ENCODE measurements around the gene PNMA6F. TPM values are rescaled to one million over a fixed set of nuclear protein-coding genes. Genes with fewer than 3 reads are reported as not detected.
A peak's percentile ranks its signal among the peaks of the same experiment; 100 is the strongest.

Gene PNMA6F
- total RNA-seq, 6 experiments from 2014 or later, result not detected

GRCh38 chrX:153318811-153319210 lies 2.8 kb downstream of the PNMA6F start:
- Histone ChIP-seq H3K9me3 (no peaks in the 10 kb centered on the region), H3K27ac (no peak overlapping the region), H3K36me3 (no peaks in the 10 kb centered on the region), H3K4me1 (no peaks in the 10 kb centered on the region), H3K27me3 (no peaks in the 10 kb centered on the region), H3K4me3 (no peak overlapping the region)
- intact Hi-C loops (cut with DNase I), result no loop called here
- ATAC-seq, result no peak
- no peak for DNase-seq
- WGBS (ENCODE audit: insufficient coverage, low coverage, low lambda C conversion rate, missing lambda C conversion rate), result no CpG with 5 or more reads among the region's 7 CpGs
- TF ChIP-seq POLR2A (IDR thresholded peaks at IDR 0.05), result no peak
- no peak for TF ChIP-seq CTCF (IDR thresholded peaks at IDR 0.05)

DNA sequence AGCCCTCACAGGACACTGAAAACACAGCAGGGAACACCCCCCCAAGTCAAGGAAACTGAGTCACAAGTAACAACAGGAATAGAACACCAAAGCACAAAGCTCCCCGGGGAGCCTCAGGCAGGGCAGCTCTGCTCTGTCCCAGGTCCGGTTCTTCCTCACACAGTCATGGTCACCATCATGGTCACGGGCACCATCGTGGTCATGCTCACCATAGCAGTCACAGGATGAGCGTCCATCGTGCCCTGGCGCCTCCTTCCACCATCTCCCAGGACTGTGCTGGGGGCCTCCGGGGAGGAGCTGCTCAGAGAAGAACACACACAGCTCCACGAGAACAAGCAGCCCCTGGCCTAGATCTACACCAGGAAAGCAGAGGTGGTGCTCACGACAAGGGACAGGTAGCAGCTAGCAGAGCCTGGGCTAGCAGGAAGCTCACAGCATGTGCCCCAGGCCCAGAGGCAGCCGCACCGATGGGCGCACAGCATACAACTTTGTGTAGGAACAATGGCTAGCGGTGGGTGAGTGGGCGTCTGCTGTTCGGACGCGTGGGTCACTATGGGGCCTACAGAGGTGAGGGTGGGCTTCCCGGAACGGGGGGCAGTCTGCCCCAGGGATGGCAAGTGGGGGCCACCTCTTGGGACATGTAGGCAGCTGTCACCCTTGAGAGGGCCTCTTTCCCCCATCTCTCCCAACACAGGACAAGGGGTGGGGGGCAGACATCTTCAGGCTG lies 3.4 kb downstream of the PNMA6F start:
- DNase-seq, result no peak
- 93% methylated on average over 3 of the region's 20 CpGs for WGBS (ENCODE audit: insufficient coverage, low coverage, low lambda C conversion rate, missing lambda C conversion rate)
- no peak overlapping the region for H3K27ac ChIP-seq
- no peaks in the 10 kb centered on the region for H3K9me3 ChIP-seq
- no peaks in the 10 kb centered on the region for H3K27me3 ChIP-seq
- H3K4me1 ChIP-seq, result no peaks in the 10 kb centered on the region
- TF ChIP-seq CTCF (IDR thresholded peaks at IDR 0.05), result no peak
- no peak for TF ChIP-seq POLR2A (IDR thresholded peaks at IDR 0.05)
- intact Hi-C loops (cut with DNase I), result no loop called here
- H3K36me3 ChIP-seq, result no peaks in the 10 kb centered on the region
- ATAC-seq, result no peak
- no peak overlapping the region for H3K4me3 ChIP-seq

DNA sequence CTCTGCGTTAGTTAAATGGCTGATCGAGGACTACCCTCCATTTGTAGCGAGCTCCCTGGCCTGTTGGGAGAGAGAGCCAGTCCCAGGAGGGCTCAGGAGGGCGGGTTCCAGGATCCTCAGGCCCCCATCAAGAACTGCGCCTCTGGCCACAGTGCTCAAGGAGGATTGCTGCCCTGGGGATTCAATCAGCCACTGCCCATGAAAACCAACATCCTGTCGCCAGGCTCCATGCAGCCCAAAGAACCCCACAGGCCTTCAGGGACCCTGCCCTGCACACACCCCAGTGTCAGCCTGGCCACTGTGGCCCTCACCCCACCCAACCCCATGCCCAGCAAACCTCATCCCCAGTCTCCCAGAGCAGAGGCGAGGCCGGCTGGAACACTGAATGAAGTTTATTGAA lies 4.3 kb downstream of the PNMA6F start:
- intact Hi-C loops (cut with DNase I), result no loop called here
- whole genome bisulfite sequencing (ENCODE audit: insufficient coverage, low coverage, low lambda C conversion rate, missing lambda C conversion rate), result no CpG with 5 or more reads among the region's 8 CpGs
- Histone ChIP-seq H3K36me3 (no peaks in the 10 kb centered on the region), H3K27me3 (no peaks in the 10 kb centered on the region), H3K4me3 (no peak overlapping the region), H3K4me1 (no peaks in the 10 kb centered on the region), H3K9me3 (no peaks in the 10 kb centered on the region), H3K27ac (no peak overlapping the region)
- ATAC-seq (no peak), DNase-seq (no peak)
- TF ChIP-seq CTCF (IDR thresholded peaks at IDR 0.05) (no peak), POLR2A (IDR thresholded peaks at IDR 0.05) (no peak)

GRCh38 chrX:153312842-153313241 lies 8.7 kb downstream of the PNMA6F start:
- WGBS (ENCODE audit: insufficient coverage, low coverage, low lambda C conversion rate, missing lambda C conversion rate), result no CpG with 5 or more reads among the region's 1 CpG
- no peak for TF ChIP-seq POLR2A (IDR thresholded peaks at IDR 0.05)
- no peak for TF ChIP-seq CTCF (IDR thresholded peaks at IDR 0.05)

More at GRCh38 chrX:153312842-153313241, 8.7 kb downstream of the PNMA6F start:
- intact Hi-C loops (cut with DNase I), result no loop called here
- Histone ChIP-seq H3K9me3 (no peaks in the 10 kb centered on the region), H3K27ac (no peak overlapping the region), H3K36me3 (no peaks in the 10 kb centered on the region), H3K4me3 (no peak overlapping the region), H3K27me3 (no peaks in the 10 kb centered on the region), H3K4me1 (no peaks in the 10 kb centered on the region)
- peak; percentile 74 to 94 (median 86) for ATAC-seq
- no peak for DNase-seq

Data from right lobe of liver (tissue), 6 donors.